GM12878 (cell line): ENCODE measurements around the gene PXMP2. TPM values are rescaled to one million over a fixed set of nuclear protein-coding genes. Genes with fewer than 3 reads are reported as not detected.

Experiments used
- CEBPZ ChIP-seq: fragments of 150-350 bp; IDR thresholded peaks from 2 replicates; pipeline ENCODE4 v1.6.1; 2016; ENCODE audit warnings: low read depth, low read length
- CHD2 ChIP-seq: IDR thresholded peaks from 2 replicates; pipeline ENCODE4 v1.6.1; 2011; ENCODE audit warnings: low read depth, low read length, improper control_type of control experiment, borderline replicate concordance
- CHD4 ChIP-seq: fragments of 200-600 bp; sonication (generic); IDR thresholded peaks from 2 replicates; pipeline ENCODE4 v1.6.1; 2016; ENCODE audit warnings: mild to moderate bottlenecking
- EGR1 ChIP-seq, 2 experiments: IDR thresholded peaks; 1 replicate in 1 of 2; 2 replicates in 1 of 2; pipeline ENCODE4 v1.6.1; 2011 to 2012; ENCODE audit warnings: low read depth in 2 of 2, low read length in 2 of 2, borderline replicate concordance in 1 of 2, mild to moderate bottlenecking in 1 of 2, moderate library complexity in 1 of 2
- EP300 ChIP-seq, 2 experiments: fragments of 150-350 bp in 1 of 2; IDR thresholded peaks; 2 replicates each; pipeline ENCODE4 v1.6.1; 2011 to 2012; ENCODE audit warnings: low read depth in 2 of 2, low read length in 2 of 2, borderline replicate concordance in 1 of 2, improper control_type of control experiment in 1 of 2, inconsistent platforms in 1 of 2; ENCODE audit not compliant: control insufficient read depth in 1 of 2
- FOS ChIP-seq: IDR thresholded peaks from 3 replicates; pipeline ENCODE4 v1.6.1; 2011; ENCODE audit warnings: borderline replicate concordance; ENCODE audit not compliant: insufficient read length; ENCODE audit errors: extremely low read depth
- GABPA ChIP-seq: IDR thresholded peaks from 2 replicates; pipeline ENCODE4 v1.6.1; 2014; ENCODE audit warnings: antibody characterized with exemption, low read depth, mild to moderate bottlenecking, inconsistent platforms
- MTA2 ChIP-seq: fragments of 450-650 bp; IDR thresholded peaks from 2 replicates; pipeline ENCODE4 v1.6.1; 2016; ENCODE audit warnings: low read depth, mild to moderate bottlenecking, moderate library complexity
- NR2C1 ChIP-seq: fragments of 450-650 bp; IDR thresholded peaks from 2 replicates; pipeline ENCODE4 v1.6.1; 2017; ENCODE audit warnings: antibody characterized with exemption, mild to moderate bottlenecking, moderate library complexity
- NR2F1 ChIP-seq: fragments of 450-650 bp; conservative IDR thresholded peaks from 2 replicates; pipeline ENCODE4 v1.6.1; 2017; ENCODE audit warnings: mild to moderate bottlenecking
- NRF1 ChIP-seq: conservative IDR thresholded peaks from 2 replicates; pipeline ENCODE4 v1.6.1; 2011; ENCODE audit warnings: mild to moderate bottlenecking, low read depth, low read length, improper control_type of control experiment
- PAX5 ChIP-seq: IDR thresholded peaks from 2 replicates; pipeline ENCODE4 v1.6.1; 2011; ENCODE audit warnings: low read depth, low read length, borderline replicate concordance
- PAX8 ChIP-seq: fragments of 450-650 bp; IDR thresholded peaks from 2 replicates; pipeline ENCODE4 v1.6.1; 2017; ENCODE audit warnings: mild to moderate bottlenecking, moderate library complexity
- RELA ChIP-seq: fragments of 450-650 bp; IDR thresholded peaks from 2 replicates; pipeline ENCODE4 v1.8.0; 2014; ENCODE audit warnings: borderline replicate concordance; ENCODE audit not compliant: partially characterized antibody
- RUNX3 ChIP-seq: IDR thresholded peaks from 2 replicates; pipeline ENCODE4 v1.6.1; 2012; ENCODE audit warnings: low read length, inconsistent platforms
- SMAD5 ChIP-seq: IDR thresholded peaks from 2 replicates; pipeline ENCODE4 v1.6.1; 2016; ENCODE audit warnings: antibody characterized with exemption, low read depth
- SRF ChIP-seq, 2 experiments: IDR thresholded peaks; 2 replicates each; pipeline ENCODE4 v1.6.1; 2011; ENCODE audit warnings: low read depth in 2 of 2, low read length in 2 of 2, mild to moderate bottlenecking in 1 of 2, moderate library complexity in 1 of 2
- SUPT20H ChIP-seq: IDR thresholded peaks from 2 replicates; pipeline ENCODE4 v1.6.1; 2011; ENCODE audit warnings: low read depth, mild to moderate bottlenecking, low read length, moderate library complexity, borderline replicate concordance; ENCODE audit not compliant: control insufficient read depth
- TARDBP ChIP-seq: IDR thresholded peaks from 2 replicates; pipeline ENCODE4 v1.6.1; 2016; ENCODE audit warnings: borderline replicate concordance
- YBX1 ChIP-seq: fragments of 450-650 bp; IDR thresholded peaks from 2 replicates; pipeline ENCODE4 v1.6.1; 2016; ENCODE audit warnings: antibody characterized with exemption
- ZBTB40 ChIP-seq: fragments of 450-650 bp; IDR thresholded peaks from 2 replicates; pipeline ENCODE4 v1.6.1; 2016; ENCODE audit warnings: mild to moderate bottlenecking, moderate library complexity, borderline replicate concordance
- ZNF217 ChIP-seq: fragments of 450-650 bp; IDR thresholded peaks from 2 replicates; pipeline ENCODE4 v1.6.1; 2017; ENCODE audit warnings: antibody characterized with exemption, mild to moderate bottlenecking
- ZNF622 ChIP-seq: fragments of 450-650 bp; IDR thresholded peaks from 2 replicates; pipeline ENCODE4 v1.6.1; 2017; ENCODE audit warnings: mild to moderate bottlenecking, inconsistent platforms
- polyA plus RNA-seq, 11 experiments: library from polyadenylated mRNA; depleted of rRNA in 4 of 11; unstranded in 6 of 11; stranded (reverse) in 5 of 11; fragments of >200 nt; fragmentation: Nextera tagmentation in 4 of 11; fragmentation: Illumina TruSeq in 1 of 11; extraction: Ambion mirVana in 4 of 11; extraction: Trizol in 1 of 11; gene quantifications; 1 replicate in 1 of 11; 2 replicates in 10 of 11; pipeline versions ENCODE4 v1.2.1 to v1.2.3, GENCODE V29; 2011 to 2016; ENCODE audit warnings: inconsistent platforms in 2 of 11, missing spikeins in 2 of 11, low read depth in 1 of 11
- total RNA-seq, 4 experiments: library from RNA; depleted of rRNA in 3 of 4; stranded (reverse); fragments of >200 nt in 3 of 4; fragmentation: Illumina TruSeq in 1 of 4; extraction: Trizol in 1 of 4; gene quantifications; 2 replicates each; pipeline versions ENCODE4 v1.2.1 to v1.2.3, GENCODE V29; 2013 to 2021

Gene PXMP2
- total and polyA plus RNA-seq, 10 of the 15 experiments (the other 5 are each of a cell fraction or from before 2014, with no cell fraction given), result 4.0 to 97.8 (median 42.0) TPM

GRCh38 chr12:132700212-132700822 is 12.9 kb downstream of the PXMP2 start (continued):
- no peak for TF ChIP-seq ZBTB40
- no peak for TF ChIP-seq FOS
- TF ChIP-seq GABPA, result no peak
- TF ChIP-seq NR2F1, result peak; percentile 50; the same call in 1 of the 2 replicates
- peak in 1 of 2 experiments; percentile 70; a peak in 2 of 4 replicates for TF ChIP-seq EP300 (IDR thresholded peaks at IDR 0.05; ENCODE audit: borderline replicate concordance in 1 of 2, control insufficient read depth in 1 of 2, low read depth in 2 of 2, low read length in 2 of 2)
- TF ChIP-seq CHD2, result no peak
- no peak for TF ChIP-seq SMAD5
- no peak for TF ChIP-seq NRF1
- no peak for TF ChIP-seq YBX1
- peak; percentile 88 for TF ChIP-seq RUNX3
- 0 out of 3 replicates have a peak, but pooled peaks of 1 of the 2 experiments have one; percentile 37 for TF ChIP-seq EGR1 (IDR thresholded peaks at IDR 0.05; ENCODE audit: borderline replicate concordance in 1 of 2, low read depth in 2 of 2, low read length in 2 of 2)
- no peak for TF ChIP-seq ZNF217
- peak; percentile 85 for TF ChIP-seq MTA2
- TF ChIP-seq TARDBP, result no peak
- TF ChIP-seq PAX8, result no peak
- no peak for TF ChIP-seq CHD4
- TF ChIP-seq PAX5, result peak; percentile 34; the same call in 1 of the 2 replicates
- TF ChIP-seq RELA, result no peak
- TF ChIP-seq SRF (IDR thresholded peaks at IDR 0.05; ENCODE audit: low read depth in 2 of 2, low read length in 2 of 2), result no peak
- TF ChIP-seq SUPT20H, result no peak
- no peak for TF ChIP-seq NR2C1
- no peak for TF ChIP-seq CEBPZ
- TF ChIP-seq ZNF622, result no peak
